ENCODE results near the gene PTPRN2. TPM values are rescaled to one million over a fixed set of nuclear protein-coding genes. Genes with fewer than 3 reads are reported as not detected.

Gene PTPRN2
- polyA plus RNA-seq, 3 donors from 2014 or later, result 1.9 to 3.7 (median 2.2) TPM

DNA sequence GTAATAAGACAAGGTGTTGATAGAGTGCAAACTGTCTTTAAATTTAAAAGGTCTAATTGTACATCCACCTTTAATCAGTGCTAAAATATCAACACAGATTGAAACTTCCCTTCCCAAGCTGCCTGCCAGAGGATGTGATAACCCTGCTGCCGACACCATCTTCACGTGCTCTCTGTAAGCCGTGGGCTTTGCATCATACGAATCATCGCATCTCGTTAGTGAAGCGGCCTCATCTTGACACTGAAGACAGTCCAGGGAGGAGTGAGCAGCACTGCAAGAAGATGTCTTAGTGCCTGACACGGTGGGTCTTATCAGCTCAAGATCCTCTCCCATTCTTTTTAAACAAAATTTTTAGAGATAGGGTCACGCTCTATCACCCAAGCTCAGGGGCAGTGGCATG lies 518.8 kb downstream of the PTPRN2 start:
- peaks cover 2 to 5% (median 3%) of the 10 kb centered on the region in 3 donors for H3K27me3 Mint-ChIP-seq (ENCODE audit: low read depth in 3 of 3)
- peaks cover 0 to 4% (median 0%) of the 10 kb centered on the region in 3 donors for H3K36me3 Mint-ChIP-seq
- H3K9me3 Mint-ChIP-seq, result peaks cover 0 to 6% (median 3%) of the 10 kb centered on the region in 6 donors
- no peak overlapping the region for H3K27ac Mint-ChIP-seq
- no peak for DNase-seq
- no peak overlapping the region for H3K4me3 Mint-ChIP-seq
- no peaks in the 10 kb centered on the region for H3K4me1 Mint-ChIP-seq

DNA sequence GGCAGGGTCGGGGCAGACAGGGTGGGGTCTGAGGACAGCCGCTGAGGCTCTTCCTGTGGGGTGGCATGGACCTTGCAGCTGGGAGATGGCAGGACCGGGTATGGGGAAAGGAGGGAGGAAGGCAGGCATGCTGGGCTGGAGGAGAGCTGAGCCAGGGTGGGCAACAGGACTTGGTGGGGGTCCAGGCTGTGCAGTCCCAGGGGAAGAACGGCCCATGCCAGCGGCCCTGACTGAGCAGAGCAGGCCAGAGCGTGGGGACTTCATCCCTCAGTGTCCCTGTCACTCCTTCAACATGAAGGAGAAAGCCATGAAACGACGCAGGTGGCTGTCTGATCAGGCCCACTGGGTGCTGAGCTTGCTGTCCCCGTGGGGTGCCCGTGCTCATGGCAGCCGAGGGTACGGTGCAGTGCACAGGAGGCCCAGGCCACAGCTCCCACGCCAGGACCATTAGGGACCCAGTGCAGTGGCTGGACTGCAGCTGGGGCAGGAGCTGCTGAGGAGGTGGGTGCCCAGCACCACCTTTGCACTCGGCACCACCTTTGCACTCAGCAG lies 519.6 kb downstream of the PTPRN2 start:
- Mint-ChIP-seq H3K4me3 (no peak overlapping the region), H3K4me1 (no peaks in the 10 kb centered on the region), H3K36me3 (peaks cover 0 to 4% (median 0%) of the 10 kb centered on the region in 3 donors), H3K27ac (no peak overlapping the region), H3K9me3 (peaks cover 0 to 5% (median 2%) of the 10 kb centered on the region in 6 donors), H3K27me3 (ENCODE audit: low read depth in 3 of 3) (peaks cover 2 to 5% (median 3%) of the 10 kb centered on the region in 3 donors)
- DNase-seq, result no peak

DNA sequence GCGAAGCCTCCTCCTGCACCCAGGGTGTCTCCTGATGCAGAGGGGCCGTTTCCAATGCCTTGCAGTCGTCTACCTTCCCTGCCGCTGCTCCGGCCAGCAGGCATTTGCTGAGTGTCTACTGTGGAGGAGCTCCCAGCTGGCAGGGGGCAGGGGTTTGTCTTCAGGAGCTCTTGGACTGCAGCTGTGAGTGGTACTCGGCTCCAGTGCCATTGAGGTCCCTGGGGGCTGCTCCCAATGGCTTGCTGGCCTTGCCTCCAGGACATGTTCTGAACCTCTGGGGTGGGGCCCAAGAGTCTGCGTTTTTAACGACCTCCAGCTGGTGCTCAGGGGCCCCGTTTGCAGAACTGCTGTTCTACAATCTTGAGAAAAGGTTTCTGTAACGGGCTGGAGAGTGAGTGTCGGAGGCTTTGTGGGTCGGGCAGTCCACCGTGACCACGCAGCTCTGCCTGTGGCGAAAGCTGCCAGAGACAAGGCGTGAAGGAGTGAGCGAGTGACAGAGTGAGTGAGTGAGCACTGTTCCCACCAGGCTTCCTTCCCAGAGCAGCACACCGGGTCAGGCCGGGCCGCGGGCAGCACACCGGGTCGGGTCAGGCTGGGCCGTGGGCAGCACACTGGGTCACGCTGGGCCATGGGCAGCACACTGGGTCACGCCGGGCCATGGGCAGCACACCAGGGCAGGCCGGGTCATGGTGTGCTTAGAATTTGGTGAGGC lies 520.2 kb downstream of the PTPRN2 start:
- H3K9me3 Mint-ChIP-seq, result peaks cover 0 to 5% (median 1%) of the 10 kb centered on the region in 6 donors
- DNase-seq, result no peak
- H3K4me1 Mint-ChIP-seq, result no peaks in the 10 kb centered on the region
- H3K27me3 Mint-ChIP-seq (ENCODE audit: low read depth in 3 of 3), result peaks cover 2 to 5% (median 3%) of the 10 kb centered on the region in 3 donors
- H3K36me3 Mint-ChIP-seq, result peaks cover 0 to 4% (median 0%) of the 10 kb centered on the region in 3 donors
- no peak overlapping the region for H3K27ac Mint-ChIP-seq
- H3K4me3 Mint-ChIP-seq, result no peak overlapping the region

DNA sequence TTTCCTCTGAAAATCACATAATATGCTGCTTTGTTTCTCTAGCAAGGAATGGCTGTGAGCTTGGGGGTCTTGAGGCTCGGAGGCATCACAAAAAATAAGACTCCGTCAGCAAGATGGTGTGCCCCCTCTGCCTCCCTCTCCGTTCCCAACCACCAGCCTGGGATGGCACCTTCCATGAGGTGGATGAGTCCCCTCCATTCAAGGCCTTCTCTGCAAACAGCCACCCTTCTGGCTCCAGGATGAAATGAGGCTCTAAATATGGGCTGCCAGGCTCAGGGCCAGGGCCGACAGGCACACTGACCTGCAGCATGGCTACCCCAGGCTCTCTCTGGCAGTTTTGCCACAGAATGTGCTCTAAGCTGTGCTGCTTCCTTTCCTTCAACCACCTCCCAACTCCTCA lies 521.5 kb downstream of the PTPRN2 start:
- no peaks in the 10 kb centered on the region for H3K4me1 Mint-ChIP-seq
- peaks cover 0 to 4% (median 0%) of the 10 kb centered on the region in 3 donors for H3K36me3 Mint-ChIP-seq

DNA sequence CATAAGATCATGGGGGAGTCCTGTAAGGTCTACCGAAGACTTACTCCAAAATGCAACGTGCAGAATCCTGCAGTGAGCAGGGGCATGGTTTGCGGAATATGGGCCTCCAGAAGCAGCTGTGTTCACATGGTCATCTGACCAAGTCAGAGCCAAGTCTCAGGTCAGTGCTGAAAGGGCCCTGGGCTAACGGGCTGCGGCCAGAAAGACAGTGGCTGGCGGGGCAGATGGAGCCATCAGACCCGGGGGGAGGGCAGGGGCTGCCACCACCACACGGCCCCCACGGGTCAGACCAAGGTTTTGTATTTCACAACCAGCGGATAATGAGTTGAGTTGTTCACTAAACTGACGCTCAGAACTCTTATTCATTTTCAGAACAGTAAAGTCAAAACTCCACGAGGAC lies 522.3 kb downstream of the PTPRN2 start:
- Mint-ChIP-seq H3K36me3 (peaks cover 0 to 4% (median 0%) of the 10 kb centered on the region in 3 donors), H3K27me3 (ENCODE audit: low read depth in 3 of 3) (peaks cover 2 to 5% (median 3%) of the 10 kb centered on the region in 3 donors), H3K9me3 (peaks cover 0 to 5% (median 0%) of the 10 kb centered on the region in 6 donors), H3K4me3 (no peak overlapping the region), H3K4me1 (no peaks in the 10 kb centered on the region), H3K27ac (no peak overlapping the region)
- DNase-seq, result no peak

More for the DNA sequence above, 521.5 kb downstream of the PTPRN2 start:
- Mint-ChIP-seq H3K27me3 (ENCODE audit: low read depth in 3 of 3) (peaks cover 2 to 5% (median 3%) of the 10 kb centered on the region in 3 donors), H3K4me3 (no peak overlapping the region), H3K9me3 (peaks cover 0 to 5% (median 0%) of the 10 kb centered on the region in 6 donors), H3K27ac (no peak overlapping the region)
- no peak for DNase-seq

DNA sequence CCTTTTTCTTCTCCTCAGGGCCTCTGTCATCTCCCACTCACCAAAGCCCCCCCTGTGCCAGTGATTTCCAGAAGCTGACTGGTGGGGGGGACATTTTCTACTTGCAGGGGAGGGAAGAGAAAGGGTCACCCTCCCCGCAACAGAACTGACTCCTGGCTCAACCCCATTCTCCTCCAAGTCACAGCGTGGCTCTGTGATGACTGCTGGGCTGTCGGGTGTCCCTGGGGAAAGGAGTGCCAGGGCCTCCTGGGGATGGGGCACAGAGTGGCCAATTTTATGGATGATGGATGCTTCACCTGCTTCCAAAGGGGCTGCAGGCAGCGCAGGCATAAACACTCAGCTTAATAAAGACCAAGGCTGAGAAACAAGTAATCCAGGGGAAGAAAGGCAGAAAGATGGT lies 523.0 kb downstream of the PTPRN2 start:
- DNase-seq, result no peak
- Mint-ChIP-seq H3K27ac (no peak overlapping the region), H3K27me3 (ENCODE audit: low read depth in 3 of 3) (peaks cover 2 to 3% (median 2%) of the 10 kb centered on the region in 3 donors), H3K36me3 (no peaks in the 10 kb centered on the region), H3K4me3 (no peak overlapping the region), H3K4me1 (no peaks in the 10 kb centered on the region), H3K9me3 (peaks cover 0 to 3% (median 0%) of the 10 kb centered on the region in 6 donors)

DNA sequence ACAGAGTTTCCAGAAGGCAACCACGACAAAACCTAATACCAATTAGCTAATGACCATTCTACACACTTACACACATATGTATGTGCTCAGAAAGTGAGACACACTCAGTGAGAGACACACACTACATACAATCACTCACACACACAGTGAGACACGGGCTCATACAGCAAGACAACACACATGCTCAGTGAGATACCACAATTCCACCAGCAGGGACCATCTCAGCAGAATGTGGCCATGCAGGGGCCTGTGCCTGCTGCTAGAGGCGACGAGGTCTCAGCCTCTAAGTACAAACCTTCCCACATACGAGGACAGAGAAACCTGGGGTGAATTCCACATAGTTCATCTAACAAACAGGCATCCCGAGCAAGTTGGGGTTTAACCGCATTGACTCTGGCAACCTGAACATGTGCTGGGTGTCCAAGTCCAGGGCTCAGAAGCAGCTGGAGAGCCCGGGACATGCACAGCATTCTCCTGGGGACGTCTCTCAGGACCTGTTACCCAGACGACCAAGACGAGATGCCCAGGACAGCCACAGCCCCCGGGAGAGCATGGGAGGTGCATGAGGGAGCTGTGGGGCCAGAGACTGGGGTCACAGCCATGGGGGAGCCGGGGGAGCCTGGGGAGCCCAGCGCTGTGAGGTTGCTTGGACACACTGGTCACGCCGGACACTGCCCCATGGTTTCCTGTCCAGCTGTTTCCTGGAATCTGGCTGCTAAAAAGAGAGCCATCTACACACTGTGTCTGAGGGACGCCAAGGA lies 523.6 kb downstream of the PTPRN2 start:
- no peak overlapping the region for H3K27ac Mint-ChIP-seq
- H3K27me3 Mint-ChIP-seq (ENCODE audit: low read depth in 3 of 3), result peaks cover 1 to 2% (median 2%) of the 10 kb centered on the region in 3 donors
- peaks cover 0 to 3% (median 0%) of the 10 kb centered on the region in 6 donors for H3K9me3 Mint-ChIP-seq
- H3K4me3 Mint-ChIP-seq, result no peak overlapping the region
- DNase-seq, result no peak
- no peaks in the 10 kb centered on the region for H3K36me3 Mint-ChIP-seq
- H3K4me1 Mint-ChIP-seq, result no peaks in the 10 kb centered on the region

DNA sequence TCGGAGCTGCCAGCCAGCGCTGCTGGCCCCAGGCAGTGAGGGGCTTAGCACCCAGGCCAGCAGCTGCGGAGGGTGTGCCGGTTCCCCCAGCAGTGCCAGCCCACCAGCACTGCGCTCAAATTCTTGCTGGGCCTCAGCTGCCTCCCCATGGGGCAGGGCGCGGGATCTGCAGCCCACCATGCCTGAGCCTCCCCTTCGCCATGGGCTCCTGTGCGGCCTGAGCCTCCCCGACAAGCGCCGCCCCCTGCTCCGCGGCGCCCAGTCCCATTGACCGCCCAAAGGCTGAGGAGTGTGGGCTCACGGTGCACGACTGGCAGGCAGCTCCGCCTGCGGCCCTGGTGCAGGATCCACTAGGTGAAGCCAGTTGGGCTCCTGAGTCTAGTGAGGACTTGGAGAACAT lies 525.0 kb downstream of the PTPRN2 start:
- peaks cover 1 to 2% (median 2%) of the 10 kb centered on the region in 3 donors for H3K27me3 Mint-ChIP-seq (ENCODE audit: low read depth in 3 of 3)

DNA sequence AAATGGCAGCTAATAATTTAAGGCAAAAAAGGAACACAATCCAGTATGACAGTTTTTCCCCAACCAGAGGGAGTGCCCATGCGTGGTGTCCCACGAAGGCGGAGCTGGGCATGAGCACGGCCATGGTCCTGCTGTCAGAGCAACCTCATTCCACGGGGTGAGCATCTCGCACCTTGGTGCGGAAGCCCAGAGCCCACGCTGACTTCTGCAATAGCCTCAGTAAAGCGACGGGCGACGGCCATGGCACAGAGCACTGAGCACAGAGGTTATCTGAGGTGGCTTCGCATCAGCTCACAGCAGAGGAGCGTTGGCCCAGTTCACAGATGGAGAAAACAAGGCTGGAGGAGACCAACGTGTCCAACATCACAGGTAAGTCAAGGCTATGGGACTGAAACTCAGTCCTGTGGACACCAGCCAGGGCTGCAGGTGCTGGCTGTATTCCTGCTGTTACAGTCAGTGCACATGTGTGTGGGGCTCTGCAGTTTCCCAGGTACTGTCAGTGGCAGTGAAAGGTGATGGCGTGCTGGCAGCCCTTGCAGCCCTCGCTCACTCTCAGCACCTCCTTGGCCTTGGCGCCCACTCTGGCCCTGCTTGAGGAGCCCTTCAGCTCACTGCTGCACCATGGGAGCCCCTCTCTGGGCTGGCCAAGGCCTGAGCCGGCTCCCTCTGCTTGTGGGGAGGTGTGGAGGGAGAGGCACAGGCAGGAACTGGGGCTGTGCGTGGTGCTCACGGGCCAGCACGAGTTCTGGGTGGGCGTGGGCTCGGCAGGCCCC lies 525.6 kb downstream of the PTPRN2 start:
- peaks cover 0 to 2% (median 0%) of the 10 kb centered on the region in 3 donors for H3K27me3 Mint-ChIP-seq (ENCODE audit: low read depth in 3 of 3)
- no peaks in the 10 kb centered on the region for H3K4me1 Mint-ChIP-seq
- no peak overlapping the region for H3K27ac Mint-ChIP-seq
- DNase-seq, result no peak
- no peak overlapping the region for H3K4me3 Mint-ChIP-seq
- no peaks in the 10 kb centered on the region for H3K36me3 Mint-ChIP-seq
- H3K9me3 Mint-ChIP-seq, result no peaks in the 10 kb centered on the region

More for the DNA sequence above, 525.0 kb downstream of the PTPRN2 start:
- DNase-seq, result no peak
- peaks cover 0 to 3% (median 0%) of the 10 kb centered on the region in 6 donors for H3K9me3 Mint-ChIP-seq
- H3K36me3 Mint-ChIP-seq, result no peaks in the 10 kb centered on the region
- H3K4me1 Mint-ChIP-seq, result no peaks in the 10 kb centered on the region
- H3K4me3 Mint-ChIP-seq, result no peak overlapping the region
- H3K27ac Mint-ChIP-seq, result no peak overlapping the region

DNA sequence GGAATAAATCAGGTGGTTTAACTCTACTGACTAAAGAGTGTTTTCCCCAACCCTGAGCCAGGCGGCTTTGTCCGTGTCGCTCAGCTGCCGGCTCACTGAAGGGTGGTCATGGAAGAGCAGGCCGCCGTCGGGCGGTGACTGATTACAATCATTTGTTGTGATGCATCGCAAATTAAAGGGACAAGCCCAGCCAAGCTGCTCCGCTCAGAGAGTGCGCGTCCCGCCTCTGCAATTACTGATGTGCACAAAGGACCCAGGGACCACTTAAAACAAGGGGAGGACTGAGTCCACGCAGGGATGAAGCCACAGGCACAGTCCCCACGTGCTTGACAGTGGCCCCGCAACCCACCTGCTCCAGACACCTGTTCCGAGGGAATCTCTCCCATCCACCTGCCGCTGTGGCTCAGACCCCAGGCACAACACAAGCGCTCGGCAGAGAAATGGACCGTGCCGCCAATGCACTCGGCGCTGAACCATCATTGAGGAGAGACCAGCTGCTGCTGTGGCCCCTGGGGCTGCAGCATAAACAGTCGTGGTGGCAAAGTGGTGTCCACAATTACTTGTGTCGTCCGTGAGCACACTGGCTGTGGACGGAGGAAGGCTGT lies 526.5 kb downstream of the PTPRN2 start:
- no peak overlapping the region for H3K27ac Mint-ChIP-seq
- no peaks in the 10 kb centered on the region for H3K9me3 Mint-ChIP-seq
- H3K36me3 Mint-ChIP-seq, result no peaks in the 10 kb centered on the region
- H3K27me3 Mint-ChIP-seq (ENCODE audit: low read depth in 3 of 3), result no peaks in the 10 kb centered on the region
- no peak for DNase-seq
- H3K4me3 Mint-ChIP-seq, result no peak overlapping the region
- H3K4me1 Mint-ChIP-seq, result no peaks in the 10 kb centered on the region

DNA sequence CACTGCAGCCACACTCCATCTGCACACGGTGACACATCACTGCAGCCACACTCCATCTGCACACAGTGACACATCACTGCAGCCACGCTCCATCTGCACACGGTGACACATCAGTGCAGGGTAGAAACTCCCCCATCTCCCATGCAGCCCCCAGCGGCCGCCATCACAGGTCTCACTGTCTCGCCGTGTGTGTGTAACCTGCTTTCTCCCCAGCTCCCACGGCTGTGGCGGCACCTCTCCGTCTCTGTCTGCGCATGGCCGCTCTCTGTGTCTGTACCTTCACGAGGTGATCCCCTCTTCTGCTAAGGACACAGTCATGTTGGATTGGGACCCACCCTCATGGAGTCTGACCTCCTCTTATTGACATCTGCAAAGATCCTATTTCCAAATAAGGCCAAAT lies 527.4 kb downstream of the PTPRN2 start:
- Mint-ChIP-seq H3K4me3 (no peak overlapping the region), H3K9me3 (no peaks in the 10 kb centered on the region), H3K27ac (no peak overlapping the region), H3K36me3 (no peaks in the 10 kb centered on the region), H3K4me1 (no peaks in the 10 kb centered on the region), H3K27me3 (ENCODE audit: low read depth in 3 of 3) (no peaks in the 10 kb centered on the region)
- DNase-seq, result no peak

DNA sequence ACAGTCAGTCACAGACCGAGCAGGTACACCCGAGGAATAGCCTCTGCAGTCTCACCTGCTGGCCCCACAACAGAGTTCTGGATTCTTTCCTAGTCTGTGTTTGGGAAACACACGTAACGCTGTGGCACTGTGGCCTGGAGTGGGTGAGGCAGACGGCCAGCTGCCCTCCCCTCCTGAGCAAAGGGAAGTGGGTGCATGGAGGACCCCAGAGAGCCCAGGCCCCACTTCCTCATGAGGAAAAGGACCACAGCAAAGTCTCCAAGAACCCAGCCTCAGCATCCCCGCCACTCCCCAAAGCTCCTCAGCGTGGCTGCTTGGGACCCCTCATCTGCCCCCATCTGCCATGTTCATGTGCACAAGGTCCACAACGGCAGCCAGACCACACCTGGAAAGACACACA lies 530.2 kb downstream of the PTPRN2 start:
- Mint-ChIP-seq H3K4me1 (no peaks in the 10 kb centered on the region), H3K27ac (no peak overlapping the region), H3K4me3 (no peak overlapping the region)

DNA sequence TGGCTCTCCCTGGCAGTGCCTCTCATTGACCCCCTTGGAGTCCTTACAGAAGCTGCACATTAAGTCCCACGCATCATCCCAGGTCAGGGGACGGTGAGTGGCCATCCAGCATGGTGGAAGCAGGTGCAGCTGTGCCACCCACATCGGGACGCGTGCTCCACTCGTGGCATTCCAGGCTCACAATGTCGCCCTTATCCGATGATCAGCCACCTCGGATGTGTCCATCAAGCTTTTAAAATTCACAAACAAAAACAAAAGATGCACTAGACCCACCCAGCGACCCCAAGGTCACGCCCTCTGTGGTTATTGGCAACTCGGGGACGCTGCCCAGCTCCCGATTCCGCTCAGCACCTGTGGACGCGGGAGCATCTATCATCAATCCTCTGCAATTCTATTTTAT lies 530.9 kb downstream of the PTPRN2 start:
- no peak for DNase-seq
- Mint-ChIP-seq H3K9me3 (no peaks in the 10 kb centered on the region), H3K27ac (no peak overlapping the region), H3K27me3 (ENCODE audit: low read depth in 3 of 3) (peaks cover 0 to 4% (median 0%) of the 10 kb centered on the region in 3 donors), H3K36me3 (no peaks in the 10 kb centered on the region), H3K4me3 (no peak overlapping the region), H3K4me1 (no peaks in the 10 kb centered on the region)

More for the DNA sequence above, 530.2 kb downstream of the PTPRN2 start:
- Mint-ChIP-seq H3K9me3 (no peaks in the 10 kb centered on the region), H3K27me3 (ENCODE audit: low read depth in 3 of 3) (peaks cover 0 to 4% (median 0%) of the 10 kb centered on the region in 3 donors), H3K36me3 (no peaks in the 10 kb centered on the region)
- no peak for DNase-seq
